Osteocyte (in vitro differentiated cells): ENCODE data around the gene RABGAP1. TPM values are rescaled to one million over a fixed set of nuclear protein-coding genes. Genes with fewer than 3 reads are reported as not detected.
A peak's percentile ranks its signal among the peaks of the same experiment; 100 is the strongest.

Experiments used
- DNase-seq: peaks from one replicate; pipeline ENCODE4 v3.0.0; 2021; ENCODE audit warnings: mixed read lengths; ENCODE audit not compliant: unreplicated experiment; ENCODE audit errors: extremely low spot score
- H3K27ac Mint-ChIP-seq: one replicate; pipeline ENCODE4 v1.8.0; 2021; ENCODE audit warnings: mild to moderate bottlenecking, mixed read lengths; ENCODE audit not compliant: unreplicated experiment
- H3K27me3 Mint-ChIP-seq: one replicate; pipeline ENCODE4 v1.8.0; 2021; ENCODE audit warnings: mixed read lengths; ENCODE audit not compliant: unreplicated experiment
- H3K36me3 Mint-ChIP-seq: one replicate; pipeline ENCODE4 v1.8.0; 2021; ENCODE audit warnings: mixed read lengths; ENCODE audit not compliant: unreplicated experiment
- H3K4me1 Mint-ChIP-seq: one replicate; pipeline ENCODE4 v1.8.0; 2021; ENCODE audit warnings: mixed read lengths; ENCODE audit not compliant: unreplicated experiment
- H3K4me3 Mint-ChIP-seq: one replicate; pipeline ENCODE4 v1.8.0; 2021; ENCODE audit warnings: mild to moderate bottlenecking, moderate library complexity, mixed read lengths; ENCODE audit not compliant: unreplicated experiment
- H3K9me3 Mint-ChIP-seq: one replicate; pipeline ENCODE4 v1.8.0; 2021; ENCODE audit warnings: mixed read lengths; ENCODE audit not compliant: unreplicated experiment
- total RNA-seq: library from RNA; stranded (reverse); gene quantifications from 2 replicates; pipeline ENCODE4 v1.2.1, GENCODE V29; 2021
- TF ChIP-seq, protein P1 (sequence below): fragments of 200-600 bp; sonication (generic); IDR thresholded peaks from 2 replicates; pipeline ENCODE4 v1.5.0; 2021; ENCODE audit warnings: antibody characterized with exemption, mild to moderate bottlenecking, moderate library complexity

Gene RABGAP1
- total RNA-seq, 1 donor from 2014 or later: 88.4 TPM

GRCh38 chr9:122936464-122936863 lies 4.4 kb upstream of the RABGAP1 start:
- Mint-ChIP-seq H3K36me3 (peaks cover 10% of the 10 kb centered on the region), H3K4me1 (peaks cover 28% of the 10 kb centered on the region), H3K27me3 (no peaks in the 10 kb centered on the region), H3K4me3 (no peak overlapping the region), H3K9me3 (no peaks in the 10 kb centered on the region), H3K27ac (no peak overlapping the region)
- TF ChIP-seq, protein P1, sequence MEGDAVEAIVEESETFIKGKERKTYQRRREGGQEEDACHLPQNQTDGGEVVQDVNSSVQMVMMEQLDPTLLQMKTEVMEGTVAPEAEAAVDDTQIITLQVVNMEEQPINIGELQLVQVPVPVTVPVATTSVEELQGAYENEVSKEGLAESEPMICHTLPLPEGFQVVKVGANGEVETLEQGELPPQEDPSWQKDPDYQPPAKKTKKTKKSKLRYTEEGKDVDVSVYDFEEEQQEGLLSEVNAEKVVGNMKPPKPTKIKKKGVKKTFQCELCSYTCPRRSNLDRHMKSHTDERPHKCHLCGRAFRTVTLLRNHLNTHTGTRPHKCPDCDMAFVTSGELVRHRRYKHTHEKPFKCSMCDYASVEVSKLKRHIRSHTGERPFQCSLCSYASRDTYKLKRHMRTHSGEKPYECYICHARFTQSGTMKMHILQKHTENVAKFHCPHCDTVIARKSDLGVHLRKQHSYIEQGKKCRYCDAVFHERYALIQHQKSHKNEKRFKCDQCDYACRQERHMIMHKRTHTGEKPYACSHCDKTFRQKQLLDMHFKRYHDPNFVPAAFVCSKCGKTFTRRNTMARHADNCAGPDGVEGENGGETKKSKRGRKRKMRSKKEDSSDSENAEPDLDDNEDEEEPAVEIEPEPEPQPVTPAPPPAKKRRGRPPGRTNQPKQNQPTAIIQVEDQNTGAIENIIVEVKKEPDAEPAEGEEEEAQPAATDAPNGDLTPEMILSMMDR: no peak
- DNase-seq: no peak

DNA sequence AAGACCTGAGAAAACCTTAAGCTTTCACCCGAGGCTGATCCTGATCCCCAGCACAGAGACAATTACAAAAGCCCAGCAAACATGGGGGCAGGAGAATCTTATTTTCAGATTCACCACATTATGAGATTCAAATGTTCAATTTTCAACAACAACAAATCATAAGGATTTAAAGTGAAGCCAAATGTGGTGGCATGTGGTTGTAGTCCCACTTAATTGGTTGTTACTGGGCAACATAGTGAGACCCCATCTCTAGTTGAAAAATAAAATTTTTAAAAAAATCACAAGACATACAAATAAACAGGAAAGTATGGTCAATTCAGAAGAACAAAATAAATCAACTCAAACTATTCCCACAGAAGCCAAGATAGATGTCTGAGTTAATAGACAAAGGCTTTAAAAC lies 3.9 kb upstream of the RABGAP1 start:
- TF ChIP-seq, protein P1: no peak
- H3K27ac Mint-ChIP-seq: no peak overlapping the region
- peaks cover 10% of the 10 kb centered on the region for H3K36me3 Mint-ChIP-seq
- peaks cover 29% of the 10 kb centered on the region for H3K4me1 Mint-ChIP-seq
- H3K27me3 Mint-ChIP-seq: no peaks in the 10 kb centered on the region
- no peaks in the 10 kb centered on the region for H3K9me3 Mint-ChIP-seq
- DNase-seq: no peak
- H3K4me3 Mint-ChIP-seq: no peak overlapping the region

DNA sequence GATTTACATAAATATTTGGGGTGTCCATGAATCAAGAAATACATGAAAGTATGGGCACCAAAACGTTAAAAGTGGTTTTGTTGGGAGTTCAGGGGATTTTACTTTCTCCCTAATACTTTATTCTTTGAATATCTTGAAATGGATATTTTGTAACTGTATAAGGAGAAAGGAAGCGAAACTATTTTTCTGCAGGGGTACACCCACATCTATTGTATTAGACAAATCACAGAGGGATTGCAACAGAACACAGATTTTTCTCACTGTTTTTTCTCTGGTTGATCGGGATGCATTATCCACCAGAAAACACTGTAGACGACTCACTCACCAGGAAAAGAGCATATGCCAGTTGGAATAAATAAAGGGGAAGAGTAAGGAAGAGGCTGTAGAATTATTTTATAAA lies 1.2 kb upstream of the RABGAP1 start:
- H3K4me3 Mint-ChIP-seq: no peak overlapping the region
- peaks cover 10% of the 10 kb centered on the region for H3K36me3 Mint-ChIP-seq
- H3K27me3 Mint-ChIP-seq: no peaks in the 10 kb centered on the region
- TF ChIP-seq, protein P1: no peak
- no peaks in the 10 kb centered on the region for H3K9me3 Mint-ChIP-seq
- peaks cover 31% of the 10 kb centered on the region for H3K4me1 Mint-ChIP-seq
- no peak for DNase-seq
- H3K27ac Mint-ChIP-seq: no peak overlapping the region

GRCh38 chr9:122940454-122940748 lies 419 bp upstream of the RABGAP1 start:
- Mint-ChIP-seq H3K9me3 (no peaks in the 10 kb centered on the region), H3K27me3 (no peaks in the 10 kb centered on the region), H3K4me1 (peaks cover 32% of the 10 kb centered on the region), H3K27ac (peak overlapping the region; percentile 91), H3K36me3 (peaks cover 9% of the 10 kb centered on the region), H3K4me3 (peak overlapping the region; percentile 95)
- DNase-seq: no peak
- TF ChIP-seq, protein P1: no peak

- Mint-ChIP-seq H3K4me3 (peak overlapping the region; percentile 95), H3K9me3 (no peaks in the 10 kb centered on the region), H3K4me1 (peaks cover 41% of the 10 kb centered on the region), H3K27me3 (no peaks in the 10 kb centered on the region), H3K36me3 (peaks cover 9% of the 10 kb centered on the region), H3K27ac (peak overlapping the region; percentile 96)
- DNase-seq: no peak
- TF ChIP-seq, protein P1: no peak
Measured at GRCh38 chr9:122941582-122942234, 888 bp downstream of the RABGAP1 start.
